CD4-positive, alpha-beta T cell treated with Interleukin-21 for 1 hour (primary cell): Measurements from ENCODE around the gene GJD3.
"Not testable (repeated sequence)": the region's sequence is repeated elsewhere in the genome, so short reads cannot be mapped to it uniquely, and the experiment has no call there.

Experiments
- DNase-seq: peaks from one replicate; pipeline ENCODE4 v3.0.0-alpha.2; 2020

GJD3 gene

DNA sequence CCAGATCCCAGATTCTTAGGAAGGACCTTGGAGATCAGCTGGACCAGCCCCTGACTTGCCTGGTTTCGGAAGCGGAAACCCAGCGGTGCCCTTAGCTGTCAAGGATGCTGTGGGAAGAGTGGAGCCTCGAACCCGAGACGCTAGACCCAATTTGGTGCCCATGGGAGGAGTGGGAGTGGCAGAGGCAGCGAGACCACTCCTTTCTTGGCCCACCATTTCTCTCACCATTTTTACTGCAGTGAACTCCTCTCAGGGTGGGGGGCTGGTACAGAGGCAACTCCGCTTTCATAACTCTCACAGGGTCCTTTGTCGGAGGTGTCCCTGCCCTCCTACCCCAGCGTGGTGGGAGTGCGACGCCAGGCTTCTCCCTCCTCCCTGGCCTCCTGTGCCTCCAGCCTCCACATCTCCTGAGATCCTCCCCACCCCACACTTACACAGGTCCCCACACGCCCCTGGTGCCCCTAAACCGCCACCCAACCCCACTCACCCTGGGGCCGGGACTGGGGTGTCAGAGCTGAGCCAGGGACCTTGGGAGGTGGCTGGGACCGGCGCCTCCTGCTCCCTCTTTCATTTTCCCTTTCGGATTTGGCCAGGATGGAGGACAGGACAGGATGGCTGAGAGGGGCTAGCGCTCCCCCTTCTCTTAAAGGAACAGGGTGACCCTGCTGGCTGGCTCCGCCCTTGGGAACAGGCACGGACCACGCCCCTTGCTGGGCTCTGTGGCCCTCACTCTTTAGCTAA lies at the start of gene GJD3:
TSS of gene GJD3 (minus strand) at position 617 of the 741 bp plus-strand sequence. CDS start 922 bp downstream, outside the sequence.
- DNase-seq: no peak

GRCh38 chr17:40414312-40414711 lies 49.8 kb upstream of the GJD3 start:
- not testable (repeated sequence) for DNase-seq

DNA sequence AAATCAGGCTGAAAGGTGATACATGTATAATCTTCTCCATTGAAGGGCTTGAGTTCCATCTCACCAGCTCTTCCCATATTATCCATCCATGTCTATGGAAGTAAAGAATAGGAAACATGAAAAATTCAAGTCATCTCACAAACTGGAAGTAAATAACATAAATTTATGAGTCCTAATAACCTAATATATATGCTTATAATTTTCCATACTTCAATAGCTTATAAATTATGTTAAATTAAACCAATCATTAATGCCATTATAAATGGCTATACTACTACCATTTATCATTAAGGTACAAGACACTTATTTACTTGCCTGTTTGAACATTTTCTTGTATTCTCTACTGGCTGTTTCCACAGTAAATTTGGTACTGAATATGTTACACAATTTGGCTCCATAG lies 48.3 kb upstream of the GJD3 start:
- DNase-seq: no peak

- no peak for DNase-seq
These were observed 47.3 kb upstream of the GJD3 start for GRCh38 chr17:40411821-40412220.

GRCh38 chr17:40410082-40410481 lies 45.5 kb upstream of the GJD3 start:
- no peak for DNase-seq

GRCh38 chr17:40409540-40409939 lies 45.0 kb upstream of the GJD3 start:
- not testable (repeated sequence) for DNase-seq

DNA sequence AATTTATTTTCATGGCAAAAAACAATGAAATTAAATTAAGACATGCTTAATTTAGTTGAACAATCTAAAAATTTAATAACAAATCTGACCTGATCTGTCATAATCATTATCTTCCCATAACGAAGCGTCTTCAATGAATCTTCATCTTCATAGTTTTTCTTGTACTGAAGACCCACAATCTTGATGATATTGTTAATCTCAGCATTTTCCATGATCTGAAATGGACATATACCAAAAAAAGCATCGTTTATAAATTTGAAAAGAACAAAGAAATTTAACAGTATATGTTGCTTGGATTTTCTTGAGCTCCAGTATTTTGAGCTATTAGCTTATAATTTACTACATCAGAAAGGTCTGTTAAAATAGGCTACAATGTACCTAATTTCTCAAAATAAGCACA lies 42.9 kb upstream of the GJD3 start:
- no peak for DNase-seq

GRCh38 chr17:40404003-40404402 lies 39.5 kb upstream of the GJD3 start:
- DNase-seq: no peak

DNA sequence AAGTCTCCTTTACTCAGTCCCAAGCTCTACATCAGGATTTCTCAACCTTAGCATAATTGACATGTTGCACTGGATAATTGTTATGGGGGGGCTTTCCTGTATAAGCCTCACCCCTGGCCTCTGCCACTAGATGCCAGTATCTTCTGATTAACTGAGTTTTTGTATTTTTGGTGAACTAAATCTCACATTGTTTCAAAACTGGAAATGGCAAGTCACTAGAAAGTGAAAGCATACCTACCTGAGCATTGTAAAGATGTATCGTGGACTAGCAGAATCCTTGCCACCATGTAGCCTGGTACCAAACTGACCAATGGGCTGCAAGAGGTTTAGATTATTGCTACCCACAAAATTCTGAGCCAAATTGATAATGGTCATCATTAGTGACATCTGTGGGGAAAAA lies 38.1 kb upstream of the GJD3 start:
- peak; percentile 37 for DNase-seq

DNA sequence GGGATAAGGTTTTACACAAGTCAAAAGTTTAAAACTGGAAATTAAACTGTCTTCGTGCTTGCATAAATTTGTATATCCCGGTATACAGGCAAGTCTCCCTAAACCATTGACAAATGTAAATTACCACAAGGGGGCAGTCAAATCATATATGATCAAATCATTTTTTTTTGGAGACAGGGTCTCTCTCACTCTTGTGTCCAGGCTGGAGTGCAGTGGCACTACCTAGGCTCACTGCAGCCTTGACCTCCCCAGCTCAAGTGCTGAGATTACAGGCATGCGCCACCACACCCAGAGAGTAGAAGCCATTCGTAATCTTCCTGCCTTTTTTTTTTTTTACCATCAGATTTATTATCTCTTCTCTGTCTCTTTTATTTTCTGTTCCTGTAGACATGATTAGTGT lies 34.6 kb upstream of the GJD3 start:
- peak; percentile 55 for DNase-seq

- DNase-seq: not testable (repeated sequence)
These were observed 22.0 kb upstream of the GJD3 start for GRCh38 chr17:40386555-40386954.

DNA sequence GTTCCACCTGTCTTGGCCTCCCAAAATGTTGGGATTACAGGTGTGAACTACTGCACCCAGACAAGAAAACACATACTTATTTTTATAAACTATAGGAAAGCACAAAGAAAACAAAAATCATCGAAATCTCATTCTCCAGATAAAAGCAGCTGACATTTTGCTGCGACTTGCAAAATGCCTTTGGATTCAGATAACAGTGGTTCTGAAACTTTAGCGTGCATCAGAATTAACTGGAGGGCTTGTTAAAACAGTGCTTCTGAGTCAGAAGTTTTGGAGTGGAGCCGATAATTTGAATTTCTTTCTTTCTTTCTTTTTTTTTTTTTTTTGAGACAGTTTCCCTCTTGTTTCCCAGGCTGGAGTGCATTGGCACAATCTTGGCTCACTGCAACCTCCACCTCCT lies 17.7 kb upstream of the GJD3 start:
- DNase-seq: no peak

GRCh38 chr17:40378966-40379365 lies 14.4 kb upstream of the GJD3 start:
- DNase-seq: no peak

DNA sequence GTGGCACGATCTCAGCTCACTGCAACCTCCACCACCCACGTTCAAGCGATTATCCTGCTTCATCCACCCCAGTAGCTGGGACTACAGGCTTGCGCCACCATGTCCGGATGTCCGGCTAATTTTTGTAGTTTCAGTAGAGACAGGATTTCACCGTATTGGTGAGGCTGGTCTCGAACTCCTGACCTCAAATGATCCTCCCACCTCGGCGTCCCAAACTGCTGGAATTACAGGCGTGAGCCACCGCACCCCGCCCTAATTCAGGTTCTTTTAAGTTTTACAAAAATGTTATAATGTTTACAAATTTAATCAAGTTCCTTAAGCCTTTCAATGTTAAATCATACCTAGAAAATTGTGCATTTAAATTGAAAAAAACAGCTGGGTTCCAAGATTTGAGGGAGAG lies 13.3 kb upstream of the GJD3 start:
- no peak for DNase-seq

DNA sequence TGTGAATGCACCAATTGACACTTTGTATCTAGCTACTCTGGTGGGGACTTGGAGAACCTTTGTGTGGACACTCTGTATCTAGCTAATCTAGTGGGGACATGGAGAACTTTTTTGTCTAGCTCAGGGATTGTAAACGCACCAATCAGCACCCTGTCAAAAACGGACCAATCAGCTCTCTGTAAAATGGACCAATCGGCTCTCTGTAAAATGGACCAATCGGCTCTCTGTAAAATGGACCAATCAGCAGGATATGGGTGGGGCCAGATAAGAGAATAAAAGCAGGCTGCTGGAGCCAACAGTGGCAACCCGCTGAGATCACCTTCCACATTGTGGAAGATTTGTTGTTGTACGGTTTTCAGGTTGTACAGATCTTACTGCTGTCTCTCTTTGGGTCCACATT lies 12.0 kb upstream of the GJD3 start:
- DNase-seq: peak; percentile 31

- DNase-seq: not testable (repeated sequence)
These were observed 11.2 kb upstream of the GJD3 start for GRCh38 chr17:40375786-40376185.

DNA sequence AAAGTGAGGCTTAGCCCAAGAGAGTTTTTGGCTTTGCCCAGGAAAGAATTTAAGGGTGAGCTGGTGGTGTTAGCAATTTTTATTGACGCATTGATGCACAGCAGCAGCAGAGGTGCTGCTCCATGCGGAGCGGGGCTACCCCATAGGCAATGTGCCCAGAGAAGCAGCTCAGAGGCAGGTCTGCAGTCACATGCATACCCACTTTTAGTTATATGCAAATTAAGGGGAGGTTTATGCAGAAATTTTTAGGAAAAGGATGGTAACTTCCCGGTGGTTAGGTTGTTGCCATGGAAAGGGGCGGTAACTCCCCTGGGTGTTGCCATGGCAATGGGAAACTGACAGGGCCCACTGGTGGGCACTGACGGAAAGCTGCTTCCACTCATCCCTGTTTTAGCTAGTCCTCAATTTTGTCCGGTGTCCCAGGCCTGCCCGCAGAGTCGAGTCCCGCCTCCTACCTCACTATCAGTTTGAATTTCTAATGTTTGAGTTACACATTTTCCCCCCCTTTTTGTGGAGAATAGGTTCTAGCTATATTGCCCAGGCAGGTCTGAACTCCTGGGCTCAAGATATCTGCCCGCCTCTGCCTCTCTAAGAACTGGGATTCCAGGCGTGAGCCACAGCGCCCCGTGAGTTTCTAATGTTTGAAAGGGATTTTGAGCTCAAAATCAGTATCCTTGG lies 10.4 kb upstream of the GJD3 start:
- no peak for DNase-seq

- DNase-seq: no peak
These were observed 9.5 kb upstream of the GJD3 start for GRCh38 chr17:40373999-40374398.

GRCh38 chr17:40373324-40373723 lies 8.8 kb upstream of the GJD3 start:
- no peak for DNase-seq

GRCh38 chr17:40372644-40373043 lies 8.1 kb upstream of the GJD3 start:
- DNase-seq: not testable (repeated sequence)

GRCh38 chr17:40372031-40372430 lies 7.5 kb upstream of the GJD3 start:
- no peak for DNase-seq

DNA sequence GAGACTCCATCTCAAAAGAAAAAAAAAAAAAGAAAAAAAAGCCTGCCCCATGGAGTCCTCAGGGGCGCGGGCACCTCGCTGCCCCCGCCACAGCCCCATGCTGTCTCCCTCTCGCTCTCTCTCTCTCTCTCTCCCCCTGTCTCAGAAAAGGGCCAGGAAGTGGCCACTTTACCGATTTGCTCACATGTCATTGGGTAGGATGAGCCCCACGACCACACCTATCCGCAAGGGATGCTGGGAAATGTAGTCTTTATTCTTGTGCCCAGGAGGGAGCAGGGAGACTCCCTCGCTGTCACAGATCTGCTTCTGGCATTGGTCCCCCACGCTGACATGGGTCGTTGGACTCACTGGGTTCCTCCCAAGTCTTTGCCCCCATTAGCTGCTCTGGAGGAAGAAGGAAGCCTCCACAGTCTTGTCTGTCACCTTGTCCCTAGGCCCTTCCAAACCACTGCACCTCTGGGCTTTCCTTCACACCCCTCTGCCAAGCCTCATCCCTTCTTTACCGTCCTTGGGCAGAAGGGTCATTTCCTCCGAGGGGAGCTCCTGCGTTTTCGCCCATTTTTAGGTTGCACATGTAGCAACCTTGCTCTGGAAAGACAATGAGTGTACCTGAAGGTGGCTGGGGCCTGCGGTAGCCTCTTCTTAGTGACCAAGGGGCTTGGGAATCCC lies 6.9 kb upstream of the GJD3 start:
- DNase-seq: peak; percentile 68

- no peak for DNase-seq
These were observed 5.4 kb upstream of the GJD3 start for GRCh38 chr17:40369923-40370322.

GRCh38 chr17:40367728-40368127 lies 3.2 kb upstream of the GJD3 start:
- not testable (repeated sequence) for DNase-seq
